ENCODE measurements around the gene PROZ. TPM values are rescaled to one million over a fixed set of nuclear protein-coding genes. Genes with fewer than 3 reads are reported as not detected.

Gene PROZ
- total RNA-seq, 1 donor from 2014 or later: not detected

DNA sequence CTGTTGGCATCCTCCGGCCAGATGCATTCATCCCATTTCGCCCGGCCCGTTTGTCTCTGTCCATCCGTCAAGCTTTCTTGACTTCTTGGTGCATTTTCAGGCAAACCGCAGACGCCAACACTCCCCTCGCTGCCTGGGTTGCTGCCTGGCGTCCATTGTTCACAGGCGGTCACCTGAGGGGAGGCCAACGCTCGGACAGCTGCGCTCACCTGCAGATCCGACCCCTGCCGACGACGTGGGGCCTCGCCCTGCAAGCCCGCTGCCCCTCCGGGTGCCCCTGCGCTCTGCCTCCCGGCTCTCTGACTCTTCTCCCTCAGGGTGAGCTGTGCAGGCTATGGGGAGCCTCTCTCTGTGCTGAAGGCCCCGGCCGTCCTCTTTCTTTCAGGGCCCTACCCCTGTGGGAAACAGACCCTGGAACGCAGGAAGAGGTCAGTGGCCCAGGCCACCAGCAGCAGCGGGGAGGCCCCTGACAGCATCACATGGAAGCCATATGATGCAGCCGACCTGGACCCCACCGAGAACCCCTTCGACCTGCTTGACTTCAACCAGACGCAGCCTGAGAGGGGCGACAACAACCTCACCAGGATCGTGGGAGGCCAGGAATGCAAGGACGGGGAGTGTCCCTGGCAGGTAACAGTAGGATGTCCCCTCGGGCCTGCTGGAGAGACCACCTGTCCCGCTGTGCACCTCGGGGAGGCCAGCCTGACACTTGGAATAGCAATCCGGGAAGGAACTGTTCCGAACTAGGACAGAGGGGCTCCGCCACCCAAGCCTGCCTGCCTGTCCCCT lies 14.8 kb upstream of the PROZ start:
- no peaks in the 10 kb centered on the region for H3K36me3 Mint-ChIP-seq (ENCODE audit: low read depth)
- no peaks in the 10 kb centered on the region for H3K9me3 Mint-ChIP-seq
- H3K27me3 Mint-ChIP-seq: peaks cover 2% of the 10 kb centered on the region
- no peaks in the 10 kb centered on the region for H3K4me1 Mint-ChIP-seq
- no peak overlapping the region for H3K27ac Mint-ChIP-seq
- H3K4me3 Mint-ChIP-seq: no peak overlapping the region
- intact Hi-C loops (cut with micrococcal nuclease): no loop called here
- DNase-seq: no peak

DNA sequence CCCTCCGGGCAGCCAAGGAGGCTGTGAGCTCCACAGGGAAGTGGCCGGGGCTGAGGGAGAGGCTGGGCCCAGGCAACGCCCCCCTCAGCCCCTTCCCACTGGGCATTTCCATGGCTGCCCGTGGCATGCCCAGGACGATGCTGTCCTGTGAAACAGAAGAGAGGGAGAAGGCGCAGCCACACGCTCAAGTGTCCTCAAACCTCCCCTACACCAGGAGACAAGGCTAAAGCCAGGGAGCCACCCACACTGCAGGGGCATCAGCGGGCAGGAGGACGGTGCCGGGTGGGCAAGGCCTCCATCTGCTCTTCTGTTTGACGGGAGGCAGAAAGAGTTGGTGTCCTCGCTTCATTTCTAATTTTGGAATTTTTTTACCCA lies 14.2 kb upstream of the PROZ start:
- no peaks in the 10 kb centered on the region for H3K36me3 Mint-ChIP-seq (ENCODE audit: low read depth)
- H3K4me1 Mint-ChIP-seq: no peaks in the 10 kb centered on the region
- H3K27me3 Mint-ChIP-seq: no peaks in the 10 kb centered on the region
- no peak for DNase-seq
- no peak overlapping the region for H3K27ac Mint-ChIP-seq
- intact Hi-C loops (cut with micrococcal nuclease): no loop called here
- no peaks in the 10 kb centered on the region for H3K9me3 Mint-ChIP-seq
- H3K4me3 Mint-ChIP-seq: no peak overlapping the region

DNA sequence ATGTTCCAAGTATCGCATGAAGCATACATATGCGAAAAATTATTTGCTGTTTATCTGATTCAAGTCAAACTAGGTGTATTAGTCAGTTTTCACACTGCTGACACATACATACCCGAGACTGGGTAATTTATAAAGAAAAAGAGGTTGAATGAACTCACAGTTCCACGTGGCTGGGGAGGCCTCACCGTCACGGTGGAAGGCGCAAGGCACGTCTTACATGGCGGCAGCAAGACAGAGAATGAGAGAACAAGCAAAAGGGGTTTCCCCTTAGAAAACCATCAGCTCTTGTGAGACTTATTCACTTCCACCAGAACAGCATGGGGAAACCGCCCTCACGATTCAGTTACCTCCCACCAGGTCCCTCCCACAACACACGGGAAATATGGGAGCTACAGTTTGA lies 13.0 kb upstream of the PROZ start:
- H3K9me3 Mint-ChIP-seq: no peaks in the 10 kb centered on the region
- no peak overlapping the region for H3K4me3 Mint-ChIP-seq
- no peaks in the 10 kb centered on the region for H3K4me1 Mint-ChIP-seq
- no peak for DNase-seq
- H3K36me3 Mint-ChIP-seq (ENCODE audit: low read depth): no peaks in the 10 kb centered on the region
- intact Hi-C loops (cut with micrococcal nuclease): no loop called here
- no peak overlapping the region for H3K27ac Mint-ChIP-seq
- peaks cover 2% of the 10 kb centered on the region for H3K27me3 Mint-ChIP-seq

DNA sequence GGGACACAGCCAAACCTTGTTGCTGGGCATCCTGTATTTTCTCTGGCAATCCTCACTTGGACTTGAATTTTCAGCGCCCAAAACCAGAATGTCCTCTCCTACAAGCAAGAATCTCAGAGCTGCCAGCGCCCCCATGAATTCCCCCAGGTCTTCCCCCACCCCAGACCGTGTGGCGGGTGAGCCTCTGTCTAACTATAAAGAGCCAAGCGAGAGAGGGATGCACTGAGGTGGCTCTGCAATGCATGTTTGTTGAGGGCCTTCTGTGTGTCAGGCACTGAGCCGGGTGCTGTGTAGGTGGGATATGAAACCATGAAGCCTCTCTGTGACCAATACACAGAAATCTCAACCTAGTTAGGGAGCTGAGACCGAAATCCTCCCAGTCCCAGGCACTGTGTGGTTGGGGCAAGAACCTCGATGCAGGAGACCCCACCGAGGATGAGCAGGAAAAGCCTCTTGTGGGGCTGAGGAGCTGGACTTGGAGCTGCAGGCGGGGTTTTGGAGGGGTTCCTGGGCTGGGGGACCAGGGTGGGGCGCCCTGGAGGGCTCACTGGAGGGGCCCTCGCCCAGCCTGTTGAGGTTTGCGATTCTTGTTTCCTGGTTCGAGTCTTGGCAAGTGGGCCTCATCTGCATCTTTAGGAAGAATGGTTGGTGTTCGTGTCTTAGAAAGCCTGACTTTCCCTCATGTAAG lies 12.4 kb upstream of the PROZ start:
- intact Hi-C loops (cut with micrococcal nuclease): no loop called here
- no peak for DNase-seq
- Mint-ChIP-seq H3K27ac (no peak overlapping the region), H3K9me3 (no peaks in the 10 kb centered on the region), H3K4me1 (no peaks in the 10 kb centered on the region), H3K4me3 (no peak overlapping the region), H3K27me3 (peaks cover 2% of the 10 kb centered on the region), H3K36me3 (ENCODE audit: low read depth) (no peaks in the 10 kb centered on the region)

- Mint-ChIP-seq H3K27me3 (peaks cover 7% of the 10 kb centered on the region), H3K9me3 (no peaks in the 10 kb centered on the region), H3K4me3 (no peak overlapping the region), H3K4me1 (no peaks in the 10 kb centered on the region), H3K27ac (no peak overlapping the region), H3K36me3 (ENCODE audit: low read depth) (no peaks in the 10 kb centered on the region)
- no peak for DNase-seq
- intact Hi-C loops (cut with micrococcal nuclease): no loop called here
Observed at GRCh38 chr13:113146750-113147149, 11.7 kb upstream of the PROZ start.

DNA sequence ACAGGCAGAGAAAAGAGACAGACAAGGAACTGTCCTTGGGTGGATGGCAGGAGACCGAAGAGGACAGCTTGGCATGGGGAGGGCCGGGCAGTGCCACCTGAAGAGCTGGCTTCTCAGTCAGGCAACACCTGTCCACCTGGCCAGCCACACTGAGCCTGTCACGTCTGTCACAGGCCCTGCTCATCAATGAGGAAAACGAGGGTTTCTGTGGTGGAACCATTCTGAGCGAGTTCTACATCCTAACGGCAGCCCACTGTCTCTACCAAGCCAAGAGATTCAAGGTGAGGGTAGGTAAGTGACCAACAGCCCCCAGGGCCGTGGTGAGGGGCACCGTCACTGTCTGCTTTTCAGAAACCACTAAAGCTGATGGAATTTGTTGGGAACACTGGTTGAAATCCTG lies 11.2 kb upstream of the PROZ start:
- Mint-ChIP-seq H3K27ac (no peak overlapping the region), H3K36me3 (ENCODE audit: low read depth) (no peaks in the 10 kb centered on the region), H3K27me3 (peaks cover 9% of the 10 kb centered on the region), H3K4me1 (peaks cover 1% of the 10 kb centered on the region), H3K4me3 (no peak overlapping the region), H3K9me3 (no peaks in the 10 kb centered on the region)
- intact Hi-C loops (cut with micrococcal nuclease): no loop called here
- DNase-seq: no peak

- Mint-ChIP-seq H3K27ac (no peak overlapping the region), H3K4me1 (peaks cover 10% of the 10 kb centered on the region), H3K27me3 (peaks cover 16% of the 10 kb centered on the region), H3K36me3 (ENCODE audit: low read depth) (peaks cover 2% of the 10 kb centered on the region), H3K4me3 (no peak overlapping the region), H3K9me3 (no peaks in the 10 kb centered on the region)
- intact Hi-C loops (cut with micrococcal nuclease): no loop called here
- DNase-seq: no peak
Observed at GRCh38 chr13:113148407-113148806, 10.0 kb upstream of the PROZ start.

- Mint-ChIP-seq H3K27ac (no peak overlapping the region), H3K4me1 (peaks cover 14% of the 10 kb centered on the region), H3K27me3 (peaks cover 16% of the 10 kb centered on the region), H3K4me3 (no peak overlapping the region), H3K9me3 (no peaks in the 10 kb centered on the region), H3K36me3 (ENCODE audit: low read depth) (peaks cover 2% of the 10 kb centered on the region)
- DNase-seq: no peak
- intact Hi-C loops (cut with micrococcal nuclease): no loop called here
Observed at GRCh38 chr13:113148940-113149503, 9.4 kb upstream of the PROZ start.

DNA sequence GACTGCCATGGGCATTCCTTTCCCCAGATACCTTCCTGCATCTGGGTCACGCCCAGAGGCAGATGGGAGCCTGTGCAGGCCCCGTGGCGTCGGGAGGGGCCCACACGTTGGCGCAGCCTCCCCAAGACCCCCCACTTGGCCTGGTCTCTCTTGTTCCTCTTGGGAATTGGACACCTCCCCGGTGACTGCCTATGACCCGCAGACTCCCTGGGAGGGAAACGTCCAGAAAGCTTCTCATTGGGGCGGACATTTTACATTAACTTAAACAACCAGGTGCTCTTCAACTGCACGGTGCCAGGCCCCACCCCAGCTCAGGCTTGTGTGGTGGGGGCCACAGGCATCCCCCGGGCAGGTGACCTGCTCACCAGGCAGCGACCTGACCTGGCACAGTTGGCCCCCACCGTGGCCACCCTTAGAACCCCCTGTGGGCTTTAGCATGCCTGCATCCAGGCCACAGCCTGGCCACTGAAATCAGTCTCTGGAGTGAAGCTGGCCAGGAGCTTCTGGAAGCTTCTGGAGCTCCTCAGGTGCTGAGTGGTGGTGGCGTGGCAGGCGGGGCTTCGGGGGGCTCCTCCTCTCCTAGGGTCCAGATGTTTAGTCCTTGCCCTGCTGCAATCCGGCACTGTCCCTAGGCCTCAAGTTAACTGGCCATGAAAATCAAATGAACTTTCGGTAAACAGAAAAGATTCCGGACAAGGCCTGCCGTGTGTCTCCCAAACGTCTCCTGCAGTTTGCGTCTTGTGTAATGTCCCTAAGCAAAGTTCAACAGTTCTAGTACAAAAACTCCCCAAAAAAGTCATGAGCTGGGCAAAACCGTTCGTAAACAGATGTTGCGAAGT lies 8.5 kb upstream of the PROZ start:
- intact Hi-C loops (cut with micrococcal nuclease): no loop called here
- Mint-ChIP-seq H3K9me3 (peaks cover 2% of the 10 kb centered on the region), H3K4me3 (no peak overlapping the region), H3K27me3 (peaks cover 16% of the 10 kb centered on the region), H3K27ac (no peak overlapping the region), H3K36me3 (ENCODE audit: low read depth) (peaks cover 2% of the 10 kb centered on the region), H3K4me1 (peaks cover 15% of the 10 kb centered on the region)
- DNase-seq: no peak

GRCh38 chr13:113150550-113151365 lies 7.7 kb upstream of the PROZ start:
- peaks cover 8% of the 10 kb centered on the region for H3K9me3 Mint-ChIP-seq
- intact Hi-C loops (cut with micrococcal nuclease): no loop called here
- peaks cover 16% of the 10 kb centered on the region for H3K27me3 Mint-ChIP-seq
- H3K4me3 Mint-ChIP-seq: no peak overlapping the region
- no peak overlapping the region for H3K27ac Mint-ChIP-seq
- H3K4me1 Mint-ChIP-seq: peaks cover 15% of the 10 kb centered on the region
- H3K36me3 Mint-ChIP-seq (ENCODE audit: low read depth): peaks cover 7% of the 10 kb centered on the region
- no peak for DNase-seq

- Mint-ChIP-seq H3K27me3 (peaks cover 16% of the 10 kb centered on the region), H3K36me3 (ENCODE audit: low read depth) (peaks cover 7% of the 10 kb centered on the region), H3K4me3 (peak overlapping the region; percentile 82), H3K4me1 (peaks cover 15% of the 10 kb centered on the region), H3K27ac (peak overlapping the region; percentile 77), H3K9me3 (peaks cover 9% of the 10 kb centered on the region)
- no peak for DNase-seq
- intact Hi-C loops (cut with micrococcal nuclease): no loop called here
Observed at GRCh38 chr13:113151745-113152690, 6.4 kb upstream of the PROZ start.

GRCh38 chr13:113152691-113152983 lies 5.8 kb upstream of the PROZ start:
- H3K27me3 Mint-ChIP-seq: peaks cover 20% of the 10 kb centered on the region
- peaks cover 15% of the 10 kb centered on the region for H3K4me1 Mint-ChIP-seq
- intact Hi-C loops (cut with micrococcal nuclease): no loop called here
- H3K9me3 Mint-ChIP-seq: peaks cover 13% of the 10 kb centered on the region
- peak overlapping the region; percentile 77 for H3K27ac Mint-ChIP-seq
- H3K36me3 Mint-ChIP-seq (ENCODE audit: low read depth): peaks cover 9% of the 10 kb centered on the region
- DNase-seq: no peak
- H3K4me3 Mint-ChIP-seq: peak overlapping the region; percentile 82
